Stimulated activated CD4-positive, alpha-beta T cell treated with anti-CD3 and anti-CD28 coated beads, Interleukin-1b, Interleukin-23, amount 100 ng/mL, for 48 hours (primary cell): ENCODE results near the gene IRX1.

Experiments used
- DNase-seq: peaks from one replicate; pipeline ENCODE4 v3.0.0-alpha.2; 2020

Gene IRX1

GRCh38 chr5:3601061-3601710 lies 5.6 kb downstream of the IRX1 start:
- no peak for DNase-seq

- DNase-seq = no peak
Observed at GRCh38 chr5:3601911-3602782, 6.5 kb downstream of the IRX1 start.

DNA sequence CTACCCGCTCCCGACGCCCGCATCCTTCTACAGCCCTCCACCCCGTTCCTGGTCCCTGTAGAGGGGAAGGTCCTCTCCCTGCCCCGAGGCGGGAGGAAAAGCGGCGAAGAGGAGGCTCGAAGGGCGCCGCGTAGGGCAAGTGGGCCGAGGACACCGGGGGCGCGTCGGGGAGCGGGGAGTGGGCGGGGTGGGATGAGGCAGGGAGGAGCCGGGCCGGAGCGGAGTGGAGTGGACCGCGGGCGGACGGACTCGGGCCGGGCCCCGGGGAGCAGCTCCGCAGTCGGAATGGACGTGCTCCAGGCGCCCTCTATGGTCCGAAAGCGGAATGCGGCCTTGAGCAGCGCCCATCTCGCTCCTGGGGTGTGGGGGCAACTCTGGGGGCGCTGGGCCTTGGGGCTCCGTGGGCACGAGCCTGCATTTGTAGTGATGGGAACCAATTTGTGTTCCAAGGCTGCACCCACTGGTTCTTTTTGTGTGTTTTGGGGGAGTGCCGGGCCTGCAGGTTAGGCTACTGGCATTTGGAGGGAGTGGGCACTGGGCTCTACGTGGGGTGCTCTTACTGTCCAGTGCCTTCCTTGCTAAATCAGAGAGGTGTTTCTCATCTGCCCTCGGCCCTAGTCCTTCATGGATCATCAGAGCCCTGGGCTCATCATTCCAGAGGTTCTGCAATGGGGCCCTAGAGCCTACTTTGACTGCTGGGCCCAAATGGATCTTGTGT lies 7.3 kb downstream of the IRX1 start:
- no peak for DNase-seq

DNA sequence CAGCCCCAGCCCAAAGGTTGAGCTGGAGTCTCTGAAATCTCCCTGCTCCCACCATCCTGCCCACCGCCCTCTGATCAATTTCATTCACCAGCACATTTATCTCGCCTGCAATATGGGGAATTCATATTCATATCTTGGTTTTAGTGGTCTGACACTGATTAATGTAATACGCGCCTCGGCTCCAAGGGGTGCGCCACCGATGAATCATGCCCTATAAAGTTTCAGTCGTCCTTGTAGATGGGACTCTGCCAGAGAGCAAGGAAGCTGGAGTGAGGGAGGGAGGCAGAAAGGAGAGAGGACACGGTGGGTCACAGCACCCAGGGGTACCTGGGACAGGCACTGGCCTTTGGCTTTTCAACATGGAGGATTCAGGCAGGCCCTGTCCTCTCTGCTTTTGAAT lies 8.9 kb downstream of the IRX1 start:
- DNase-seq = no peak

DNA sequence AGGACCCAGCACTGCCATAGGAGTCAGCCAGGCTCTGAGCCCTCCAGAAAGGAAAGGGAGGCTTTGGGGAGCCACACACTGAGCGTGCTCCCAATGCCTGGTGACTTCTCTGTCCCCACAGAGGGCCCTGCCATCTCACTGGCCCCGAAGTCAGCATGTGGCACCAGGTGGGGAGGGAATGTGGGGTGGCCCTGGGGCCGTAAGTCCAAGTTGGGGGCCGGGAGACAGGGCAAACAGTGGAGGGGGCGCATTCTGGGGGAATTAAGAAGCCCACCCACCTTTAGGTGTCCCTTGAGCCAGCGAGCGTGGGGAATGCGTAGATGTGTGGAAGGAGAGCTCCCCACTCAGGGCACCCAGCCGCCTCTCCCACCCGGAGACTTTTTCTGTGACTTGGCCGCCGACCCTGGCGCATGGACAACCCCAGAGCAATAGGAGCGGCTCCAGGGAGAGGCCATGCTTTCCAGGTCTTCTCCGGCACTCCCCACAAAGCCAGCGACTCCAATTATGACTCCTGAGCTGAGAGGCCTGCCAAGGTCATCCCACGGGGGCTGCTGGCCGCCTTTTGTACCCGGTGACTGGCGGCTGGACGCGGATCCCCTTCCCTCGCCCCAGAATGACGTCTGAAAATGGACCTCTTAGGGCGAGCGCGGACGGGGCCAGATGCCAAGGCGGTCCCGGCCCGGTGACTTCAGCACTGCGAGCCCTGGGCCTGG lies 9.8 kb downstream of the IRX1 start:
- DNase-seq = no peak

- no peak for DNase-seq
Observed at GRCh38 chr5:3606121-3606831, 10.6 kb downstream of the IRX1 start.

DNA sequence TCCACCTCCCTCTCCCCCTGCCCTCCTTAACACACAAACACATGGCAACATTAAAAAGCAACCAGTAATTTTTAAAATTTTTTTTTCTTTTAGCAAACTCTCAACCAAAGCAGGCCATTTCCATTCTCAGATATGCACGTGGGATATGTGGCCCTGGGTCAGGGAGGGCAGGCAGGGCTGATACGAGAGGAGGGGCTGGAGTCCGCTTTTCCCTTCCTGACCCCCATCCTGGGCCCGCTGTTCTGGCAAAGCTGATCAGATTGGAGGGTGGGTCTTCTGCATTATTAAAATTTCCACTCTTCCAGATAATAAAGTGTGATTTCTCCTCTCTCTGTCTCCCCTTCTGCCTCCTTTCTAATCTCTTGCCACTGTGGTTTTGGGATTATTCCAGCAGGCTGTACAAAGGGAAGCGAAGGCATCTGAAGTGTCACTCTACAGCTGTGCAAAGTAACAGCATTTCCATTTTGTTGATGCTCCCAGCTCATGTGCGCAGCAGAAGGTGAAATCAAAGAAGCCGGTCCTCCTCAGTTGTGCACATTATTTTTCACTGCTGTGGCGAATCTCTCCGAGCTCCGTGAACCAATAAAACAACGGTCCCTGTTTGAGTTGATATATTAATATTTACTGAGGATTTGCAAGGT lies 12.0 kb downstream of the IRX1 start:
- no peak for DNase-seq

- no peak for DNase-seq
Observed at GRCh38 chr5:3609120-3609681, 13.6 kb downstream of the IRX1 start.

- DNase-seq = no peak
Observed at GRCh38 chr5:3612591-3613042, 17.0 kb downstream of the IRX1 start.

DNA sequence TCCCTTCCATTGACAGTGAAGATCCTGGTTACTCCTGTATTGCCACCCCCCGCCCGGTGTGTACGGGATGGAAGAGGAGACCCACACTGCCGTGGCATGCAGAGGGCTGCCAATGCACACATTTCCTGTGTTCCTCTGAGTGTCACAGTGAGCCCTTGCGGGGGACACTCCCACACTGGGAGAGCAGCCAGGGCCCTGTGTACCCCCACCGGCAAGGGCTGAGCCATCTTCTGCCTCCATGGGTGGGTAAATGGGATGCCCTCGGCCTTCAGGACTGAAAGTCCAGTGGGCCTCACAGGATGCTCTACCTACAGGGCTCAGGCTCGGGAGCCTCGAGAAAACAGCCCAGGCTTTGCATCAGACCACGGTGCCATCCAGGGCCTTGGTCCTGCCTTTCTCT lies 18.1 kb downstream of the IRX1 start:
- DNase-seq = no peak

DNA sequence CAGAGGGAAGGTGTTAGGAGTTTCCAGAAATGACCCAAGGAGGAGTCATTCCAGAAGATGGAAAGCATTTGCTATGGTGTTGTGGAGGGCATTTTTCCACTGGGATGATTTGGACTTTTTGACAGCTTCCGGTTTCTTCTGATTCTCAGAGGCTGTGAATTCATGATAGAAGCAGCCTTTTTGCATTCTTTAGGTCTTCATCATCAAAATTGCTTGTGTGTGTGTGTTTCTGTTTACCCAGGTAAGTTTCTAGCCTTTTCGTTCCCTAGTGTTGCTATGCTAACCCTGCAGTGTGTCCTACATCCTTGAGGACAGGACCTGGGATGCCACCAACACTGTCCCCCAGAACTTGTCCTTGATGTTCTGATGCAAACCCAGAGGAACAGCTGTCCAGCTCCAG lies 19.6 kb downstream of the IRX1 start:
- DNase-seq = no peak

DNA sequence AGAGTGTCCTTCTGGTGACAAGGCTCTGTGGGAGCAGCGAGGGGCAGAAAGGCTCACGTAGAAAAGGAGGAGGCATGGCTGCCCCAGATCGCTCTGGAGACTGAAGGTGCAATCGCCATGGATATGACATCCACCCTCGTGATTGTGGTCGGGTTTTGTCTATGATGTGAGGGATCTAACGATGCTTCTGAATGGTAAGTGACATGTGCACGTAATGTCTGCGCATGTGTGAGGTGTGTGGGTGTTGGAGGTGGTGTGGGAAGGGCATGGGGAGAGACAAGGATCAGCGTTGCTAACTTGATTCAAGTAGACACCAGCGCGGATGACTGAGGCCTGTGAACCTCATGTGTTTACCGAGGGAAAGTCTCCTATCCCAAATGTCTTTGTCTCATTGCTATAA lies 20.2 kb downstream of the IRX1 start:
- DNase-seq = no peak

DNA sequence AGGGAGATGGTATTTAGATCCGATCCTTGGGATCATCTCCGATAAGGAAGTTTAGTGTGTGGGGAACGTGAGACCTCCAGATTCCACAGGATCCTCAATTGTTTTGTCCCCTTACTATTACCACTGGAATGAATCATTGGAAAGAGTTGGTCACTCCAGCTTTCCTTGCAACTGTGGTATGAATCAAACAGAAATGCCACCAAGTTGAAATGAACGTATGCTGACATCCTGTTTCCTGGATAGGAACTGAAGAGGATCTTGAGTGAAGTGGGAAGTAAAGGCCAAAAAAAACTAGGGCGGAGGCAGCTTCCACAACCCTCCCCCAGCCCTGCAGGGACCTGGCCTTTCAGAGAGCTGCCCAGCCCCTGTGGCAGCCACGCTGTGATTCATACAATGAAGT lies 23.9 kb downstream of the IRX1 start:
- no peak for DNase-seq

DNA sequence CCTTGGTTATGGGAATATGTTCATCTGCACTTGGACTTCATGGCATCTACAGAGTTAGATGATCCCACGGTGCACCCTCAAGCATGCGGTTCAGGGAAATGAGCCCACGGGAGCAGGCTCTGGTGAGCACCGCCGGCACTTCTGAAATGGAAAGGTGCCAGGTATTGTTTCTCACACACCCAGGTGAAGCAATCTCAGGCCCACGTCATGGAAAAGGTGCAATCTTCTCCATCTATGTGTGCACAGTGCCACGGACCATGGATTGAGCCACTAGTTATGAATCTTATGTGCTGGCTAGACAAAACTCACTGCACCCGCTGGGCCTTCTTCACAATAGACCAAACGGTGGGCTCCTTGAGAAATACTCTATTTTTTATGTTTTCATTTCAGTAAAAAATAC lies 27.3 kb downstream of the IRX1 start:
- no peak for DNase-seq

DNA sequence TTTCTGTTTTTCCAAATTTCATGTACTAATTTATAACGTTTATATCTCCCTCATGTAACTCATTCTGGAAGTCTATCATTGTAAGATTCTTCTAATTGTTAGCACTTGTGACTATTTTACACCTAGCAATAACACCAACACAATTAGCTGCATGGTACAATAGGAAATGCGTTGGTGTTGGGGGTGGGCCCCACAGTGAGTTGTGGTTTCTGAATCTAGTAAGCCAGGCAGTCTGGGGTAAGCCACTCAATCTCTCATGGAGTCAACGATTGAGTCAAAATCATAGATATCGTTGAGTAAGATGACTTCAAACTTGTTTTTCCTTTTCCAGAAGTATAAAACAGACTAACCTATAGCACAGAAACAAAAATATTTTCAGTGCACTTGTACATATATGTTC lies 30.0 kb downstream of the IRX1 start:
- DNase-seq = no peak

DNA sequence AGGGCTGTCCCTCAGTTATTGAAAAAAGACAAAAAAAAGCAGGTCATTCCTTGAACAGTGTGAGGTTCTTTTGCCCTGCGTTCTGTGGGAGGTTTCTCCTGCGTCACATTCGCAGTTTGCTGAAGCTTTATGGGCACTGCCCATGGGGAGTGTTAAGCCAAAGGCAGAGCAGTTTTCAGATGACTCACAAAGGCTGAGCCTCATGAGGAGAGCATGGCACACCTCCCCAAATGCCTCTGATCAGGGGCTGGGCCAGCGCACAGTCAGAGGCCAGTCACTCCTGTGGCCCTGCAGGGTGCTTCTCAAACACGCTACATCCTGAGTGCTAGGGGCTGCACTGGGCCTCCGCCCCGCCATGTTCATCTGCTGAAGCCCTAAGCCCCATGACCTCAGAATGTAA lies 38.4 kb downstream of the IRX1 start:
- DNase-seq = no peak

- DNase-seq = no peak
Observed at GRCh38 chr5:3639175-3639574, 43.5 kb downstream of the IRX1 start.

DNA sequence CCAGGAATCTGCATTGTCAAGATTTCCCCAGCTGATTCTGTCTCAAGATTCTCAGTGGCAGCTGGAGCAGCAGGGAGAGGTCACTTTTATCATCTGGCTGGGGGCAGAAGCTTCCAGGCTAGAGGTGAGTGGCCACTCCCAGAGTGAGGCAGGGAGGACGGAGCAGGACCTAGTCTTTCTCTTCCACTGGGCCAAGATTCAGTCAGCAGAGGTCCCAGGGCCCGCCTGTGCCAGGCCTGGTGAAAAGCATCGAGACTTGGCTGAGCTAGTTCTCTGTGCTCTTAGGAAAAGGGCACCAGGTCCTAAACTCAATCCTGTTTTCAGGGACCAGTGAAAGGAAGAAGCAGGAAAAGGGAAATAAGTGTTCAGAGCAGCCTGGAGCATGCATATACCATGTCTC lies 46.6 kb downstream of the IRX1 start:
- DNase-seq = no peak

DNA sequence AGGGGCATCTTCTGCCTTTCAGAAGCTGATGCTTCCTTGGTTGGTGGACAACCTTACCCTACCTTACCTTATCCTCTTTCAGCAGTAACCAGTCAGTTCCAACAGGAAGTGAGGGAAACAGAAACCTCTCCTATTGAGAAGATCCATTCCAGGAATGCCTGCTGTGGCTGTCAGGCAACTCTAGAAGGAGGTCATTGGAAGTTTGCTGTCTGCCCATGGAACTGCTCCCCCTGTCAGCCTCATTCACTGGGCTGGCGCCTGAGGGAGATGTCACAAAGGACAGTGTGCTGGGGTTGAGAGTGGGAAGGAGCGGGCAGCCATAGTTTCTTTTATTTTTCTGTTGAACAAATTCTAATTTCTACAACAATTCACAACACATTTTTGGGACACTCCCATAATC lies 54.7 kb downstream of the IRX1 start:
- no peak for DNase-seq

DNA sequence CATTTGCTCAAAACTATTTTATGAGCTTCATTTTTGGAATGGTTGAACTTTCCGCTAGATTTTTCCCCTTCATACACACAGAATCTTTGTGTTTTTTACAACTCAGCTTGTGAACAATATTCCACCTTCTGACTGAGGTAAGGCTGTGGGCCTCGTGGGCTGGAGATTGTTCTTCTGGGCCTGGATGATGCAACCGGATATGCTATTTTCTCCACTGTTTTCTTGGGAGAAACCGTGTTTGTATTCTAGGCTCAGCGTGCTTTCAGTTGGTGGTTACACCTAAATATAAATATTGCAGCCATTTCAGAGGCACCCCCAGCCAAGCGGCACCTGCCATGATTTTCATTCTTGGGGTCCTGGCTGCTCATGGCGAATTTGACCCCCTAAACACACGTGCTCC lies 55.2 kb downstream of the IRX1 start:
- no peak for DNase-seq
